Stomach (tissue), 19 donors: ENCODE results near the gene P2RY11. TPM values are rescaled to one million over a fixed set of nuclear protein-coding genes. Genes with fewer than 3 reads are reported as not detected.

ENCODE experiments used
- DNase-seq, 2 donors: peaks; one replicate each; pipeline versions ENCODE4 v3.0.0 to v3.0.0-alpha.2; 2013 to 2019
- H3K27ac ChIP-seq, 5 donors: fragments of 200-600 bp in 4 of 5; sonication (generic) in 4 of 5; one replicate each; pipeline ENCODE4 v1.5.1; 2013 to 2019; ENCODE audit warnings: mild to moderate bottlenecking in 1 of 5, moderate library complexity in 1 of 5
- H3K27me3 ChIP-seq, 3 donors: fragments of 200-600 bp; sonication (generic); one replicate each; pipeline ENCODE4 v1.5.1; 2017 to 2019; ENCODE audit warnings: mixed run types in 1 of 3
- H3K36me3 ChIP-seq, 4 donors: fragments of 200-600 bp; sonication (generic); 1 replicate in 3 of 4; 2 replicates in 1 of 4; pipeline ENCODE4 v1.5.1; 2016 to 2019
- H3K4me1 ChIP-seq, 4 donors: fragments of 200-600 bp; sonication (generic); one replicate each; pipeline ENCODE4 v1.5.1; 2016 to 2019
- H3K4me3 ChIP-seq, 4 donors: fragments of 200-600 bp; sonication (generic) in 3 of 4; one replicate each; pipeline ENCODE4 v1.5.1; 2016 to 2019; ENCODE audit warnings: mild to moderate bottlenecking in 1 of 4
- H3K9me3 ChIP-seq, 4 donors: fragments of 200-600 bp; sonication (generic); one replicate each; pipeline ENCODE4 v1.5.1; 2016 to 2019
- CTCF ChIP-seq, 7 experiments: fragments of 450-650 bp in 4 of 7; fragments of 200-600 bp in 3 of 7; sonication (generic) in 3 of 7; IDR thresholded peaks; one replicate each; pipeline ENCODE4 v1.5.1; 2016 to 2019; ENCODE audit warnings: antibody characterized with exemption in 7 of 7, control low read depth in 2 of 7, mild to moderate bottlenecking in 1 of 7
- EP300 ChIP-seq: sonication (generic); formaldehyde crosslinking; IDR thresholded peaks from one replicate; pipeline ENCODE4 v1.6.1; 2017; ENCODE audit warnings: antibody characterized with exemption
- POLR2A ChIP-seq, 4 donors: fragments of 450-650 bp; IDR thresholded peaks; one replicate each; pipeline ENCODE4 v1.6.1; 2016; ENCODE audit warnings: antibody characterized with exemption in 4 of 4, control low read depth in 2 of 4, mild to moderate bottlenecking in 1 of 4, moderate library complexity in 1 of 4
- POLR2AphosphoS5 ChIP-seq, 3 donors: sonication (generic); formaldehyde crosslinking; IDR thresholded peaks; one replicate each; pipeline ENCODE4 v1.6.1; 2016; ENCODE audit warnings: antibody characterized with exemption in 3 of 3
- WGBS, 5 donors: extraction: QIAGEN DNeasy Blood & Tissue Kit in 3 of 5; methylation state at CpG; one replicate each; pipeline versions ENCODE4 v1.1.5 to v1.1.7; 2013 to 2018; 5-methylcytosine and 5-hydroxymethylcytosine counted together
- intact Hi-C: fragments of 100-400 bp; cut with DNase I; formaldehyde crosslinking; loops from one replicate; pipeline ENCODE4 v1.15.1; 2023; ENCODE audit warnings: low total_unique reads
- long read RNA-seq, 10 donors: transcript quantifications; one replicate each; lab custom pipeline, GENCODE V29; 2026
- polyA plus RNA-seq, 3 donors: library from polyadenylated mRNA; stranded (reverse); fragments of 200-250 nt; gene quantifications; one replicate each; pipeline ENCODE4 v1.2.3, GENCODE V29; 2013
- total RNA-seq, 5 donors: library from RNA; depleted of rRNA; stranded (reverse); fragments of >200 nt; gene quantifications; one replicate each; pipeline versions ENCODE4 v1.1.0 to v1.2.3, GENCODE V29; 2014 to 2016
- donor health status: healthy with polysubstance abuse.
- donor health status: Bipolar disorder and iron deficiency.
- donor health status: healthy.

The P2RY11 gene
- total RNA-seq (10 to 100 TPM in 2 of 5 donors, 1 to 10 TPM in 3; 1.8 to 24.8 (median 3.2) TPM), polyA plus RNA-seq (1 to 10 TPM; 4.9 to 7.8 (median 5.1) TPM)
- long read RNA-seq, donor 1, result 0 reads
- long read RNA-seq, donor 2, result 0 reads
- long read RNA-seq, donor 3, result 0 reads
- long read RNA-seq, donor 4, result 0 reads
- long read RNA-seq, donor 5, result 0 reads
- long read RNA-seq, donor 6, partial matches to known transcripts, result 0 of 1 reads
- long read RNA-seq, donor 6, other reads (novel, unspliced or antisense), result 0 of 1 reads
- long read RNA-seq, donor 7, result 0 reads
- long read RNA-seq, donor 8, result 0 reads
- long read RNA-seq, donor 9, result 0 reads
- long read RNA-seq, donor 10, result 0 reads

- H3K4me1 ChIP-seq, result peaks cover 10 to 52% (median 37%) of the 10 kb centered on the region in 4 donors
- H3K9me3 ChIP-seq, result no peaks in the 10 kb centered on the region
- peak within 1 kb of the TSS in 4 of 5 donors; percentile 37 to 58 (median 42) for H3K27ac ChIP-seq
- DNase-seq, result no peak
- WGBS, 5 donors, result 57 to 72% (median 65%) methylated on average over 8 of the region's 8 CpGs
- intact Hi-C loops, result loop anchor here (10.0 kb wide), 1 partner anchor 143 kb away; the partner anchor contains the start of gene MRPL4
- H3K27me3 ChIP-seq, result no peaks in the 10 kb centered on the region
- TF ChIP-seq POLR2AphosphoS5 (IDR thresholded peaks at IDR 0.05) (no peak), EP300 (no peak), CTCF (IDR thresholded peaks at IDR 0.05) (no peak), POLR2A (IDR thresholded peaks at IDR 0.05) (no peak)
- peaks cover 61 to 84% (median 73%) of the 10 kb centered on the region in 4 donors for H3K36me3 ChIP-seq
- no peak within 1 kb of the TSS for H3K4me3 ChIP-seq
These were observed at the start of gene P2RY11 for GRCh38 chr19:10111405-10111811. P2RY11 (plus strand) TSS chr19:10111693; CDS start chr19:10111722, 29 bp downstream.

- H3K27me3 ChIP-seq, result peaks cover 0 to 59% (median 6%) of the 10 kb centered on the region in 3 donors
- no peak overlapping the region for H3K4me3 ChIP-seq
- TF ChIP-seq EP300 (no peak), POLR2A (IDR thresholded peaks at IDR 0.05) (no peak), CTCF (IDR thresholded peaks at IDR 0.05) (no peak), POLR2AphosphoS5 (IDR thresholded peaks at IDR 0.05) (no peak)
- no peak for DNase-seq
- H3K36me3 ChIP-seq, result no peaks in the 10 kb centered on the region
- WGBS, 5 donors, result 33 to 47% (median 34%) methylated on average over 7 to 21 of the region's 21 CpGs
- H3K27ac ChIP-seq, result no peak overlapping the region
- intact Hi-C loops, result no loop called here
- no peaks in the 10 kb centered on the region for H3K4me1 ChIP-seq
- H3K9me3 ChIP-seq, result no peaks in the 10 kb centered on the region
These were observed 49.7 kb upstream of the P2RY11 start for GRCh38 chr19:10061717-10062310.

GRCh38 chr19:10068205-10068604, 43.3 kb upstream of the P2RY11 start:
- Histone ChIP-seq H3K4me1 (no peaks in the 10 kb centered on the region), H3K36me3 (no peaks in the 10 kb centered on the region), H3K4me3 (no peak overlapping the region), H3K9me3 (peaks cover 0 to 2% (median 0%) of the 10 kb centered on the region in 4 donors), H3K27ac (no peak overlapping the region), H3K27me3 (peaks cover 0 to 41% (median 0%) of the 10 kb centered on the region in 3 donors)
- TF ChIP-seq POLR2AphosphoS5 (IDR thresholded peaks at IDR 0.05) (no peak), CTCF (IDR thresholded peaks at IDR 0.05) (no peak), EP300 (no peak), POLR2A (IDR thresholded peaks at IDR 0.05) (no peak)
- WGBS, 5 donors, result 67 to 77% (median 73%) methylated on average over 4 of the region's 4 CpGs
- no peak for DNase-seq
- intact Hi-C loops, result no loop called here

GRCh38 chr19:10069046-10069445, 42.4 kb upstream of the P2RY11 start:
- no peaks in the 10 kb centered on the region for H3K4me1 ChIP-seq
- no peak overlapping the region for H3K4me3 ChIP-seq
- H3K27me3 ChIP-seq, result peaks cover 0 to 40% (median 0%) of the 10 kb centered on the region in 3 donors
- intact Hi-C loops, result no loop called here
- H3K36me3 ChIP-seq, result no peaks in the 10 kb centered on the region
- peaks cover 0 to 10% (median 5%) of the 10 kb centered on the region in 4 donors for H3K9me3 ChIP-seq
- no peak for DNase-seq
- no peak overlapping the region for H3K27ac ChIP-seq
- TF ChIP-seq POLR2A (IDR thresholded peaks at IDR 0.05), result no peak
- TF ChIP-seq CTCF (IDR thresholded peaks at IDR 0.05), result no peak
- TF ChIP-seq POLR2AphosphoS5 (IDR thresholded peaks at IDR 0.05), result no peak
- TF ChIP-seq EP300, result no peak
- 66 to 78% (median 69%) methylated on average over 6 of the region's 6 CpGs for WGBS, 5 donors
